ENCODE results near the gene NUP98. TPM values are rescaled to one million over a fixed set of nuclear protein-coding genes. Genes with fewer than 3 reads are reported as not detected.

The NUP98 gene
- polyA plus RNA-seq, 1 of the 3 experiments (the other 2 are of a cell fraction), result 56.4 TPM

DNA sequence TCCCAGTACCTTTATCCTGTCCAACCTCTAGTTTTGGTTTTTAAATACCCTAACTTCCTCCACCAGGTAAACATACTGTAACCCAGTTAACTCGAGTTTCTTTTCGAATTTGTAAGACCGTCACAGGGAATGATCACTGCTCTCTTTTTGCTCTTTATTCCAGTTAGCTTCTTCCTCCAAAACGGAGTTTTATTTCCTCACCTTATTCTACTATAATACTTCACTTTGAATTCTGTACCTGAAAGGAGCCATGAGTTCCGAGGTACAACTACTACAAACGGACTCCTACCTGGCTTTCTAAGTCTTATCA is 1.4 kb downstream of the NUP98 start:
- Histone ChIP-seq H3K36me3 (replicated peaks in 1 of 2; ENCODE audit: control insufficient read depth in 1 of 2, insufficient read depth in 2 of 2, low read length in 1 of 2) (peaks cover 0 to 24% of the 10 kb centered on the region in 2 experiments), H4K20me1 (ENCODE audit: insufficient read depth) (peaks cover 36% of the 10 kb centered on the region), H3K79me2 (ENCODE audit: insufficient read depth) (peaks cover 72% of the 10 kb centered on the region), H3K9ac (peak overlapping the region; percentile 95), H3K9me3 (no peaks in the 10 kb centered on the region), H3K4me2 (peak overlapping the region; percentile 85), H3K27me3 (ENCODE audit: insufficient read depth) (no peaks in the 10 kb centered on the region), H3K27ac (ENCODE audit: low read depth in 2 of 2, low read length in 1 of 2) (no peak overlapping the region), H3K4me3 (ENCODE audit: low read depth in 2 of 2, low read length in 1 of 2) (peak overlapping the region; percentile 73 to 81), H3K9me2 (no peaks in the 10 kb centered on the region), H2AFZ (ENCODE audit: low read depth) (no peak overlapping the region), H3F3A (replicated peaks; ENCODE audit: insufficient read depth) (peaks cover 4% of the 10 kb centered on the region), H3K4me1 (ENCODE audit: control insufficient read depth in 1 of 2, insufficient read depth in 2 of 2, low read depth in 1 of 2, low read length in 1 of 2) (peaks cover 0 to 5% of the 10 kb centered on the region in 2 experiments; a peak in 2 of 4 replicates)
- TF ChIP-seq MEF2A (IDR thresholded peaks at IDR 0.05; ENCODE audit: borderline replicate concordance, low read depth), result no peak
- TF ChIP-seq TEAD4 (IDR thresholded peaks at IDR 0.05; ENCODE audit: borderline replicate concordance, insufficient read depth), result no peak
- no peak for TF ChIP-seq RFX5 (IDR thresholded peaks at IDR 0.05; ENCODE audit: low read length)
- TF ChIP-seq, protein P1, sequence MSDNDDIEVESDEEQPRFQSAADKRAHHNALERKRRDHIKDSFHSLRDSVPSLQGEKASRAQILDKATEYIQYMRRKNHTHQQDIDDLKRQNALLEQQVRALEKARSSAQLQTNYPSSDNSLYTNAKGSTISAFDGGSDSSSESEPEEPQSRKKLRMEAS (IDR thresholded peaks at IDR 0.05; ENCODE audit: low read depth), result no peak
- TF ChIP-seq TAF1 (IDR thresholded peaks at IDR 0.05; ENCODE audit: borderline replicate concordance, low read depth, low read length), result no peak
- TF ChIP-seq, protein P2, sequence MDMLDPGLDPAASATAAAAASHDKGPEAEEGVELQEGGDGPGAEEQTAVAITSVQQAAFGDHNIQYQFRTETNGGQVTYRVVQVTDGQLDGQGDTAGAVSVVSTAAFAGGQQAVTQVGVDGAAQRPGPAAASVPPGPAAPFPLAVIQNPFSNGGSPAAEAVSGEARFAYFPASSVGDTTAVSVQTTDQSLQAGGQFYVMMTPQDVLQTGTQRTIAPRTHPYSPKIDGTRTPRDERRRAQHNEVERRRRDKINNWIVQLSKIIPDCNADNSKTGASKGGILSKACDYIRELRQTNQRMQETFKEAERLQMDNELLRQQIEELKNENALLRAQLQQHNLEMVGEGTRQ (IDR thresholded peaks at IDR 0.05; ENCODE audit: borderline replicate concordance, low read depth, low read length), result no peak
- TF ChIP-seq, protein P3, sequence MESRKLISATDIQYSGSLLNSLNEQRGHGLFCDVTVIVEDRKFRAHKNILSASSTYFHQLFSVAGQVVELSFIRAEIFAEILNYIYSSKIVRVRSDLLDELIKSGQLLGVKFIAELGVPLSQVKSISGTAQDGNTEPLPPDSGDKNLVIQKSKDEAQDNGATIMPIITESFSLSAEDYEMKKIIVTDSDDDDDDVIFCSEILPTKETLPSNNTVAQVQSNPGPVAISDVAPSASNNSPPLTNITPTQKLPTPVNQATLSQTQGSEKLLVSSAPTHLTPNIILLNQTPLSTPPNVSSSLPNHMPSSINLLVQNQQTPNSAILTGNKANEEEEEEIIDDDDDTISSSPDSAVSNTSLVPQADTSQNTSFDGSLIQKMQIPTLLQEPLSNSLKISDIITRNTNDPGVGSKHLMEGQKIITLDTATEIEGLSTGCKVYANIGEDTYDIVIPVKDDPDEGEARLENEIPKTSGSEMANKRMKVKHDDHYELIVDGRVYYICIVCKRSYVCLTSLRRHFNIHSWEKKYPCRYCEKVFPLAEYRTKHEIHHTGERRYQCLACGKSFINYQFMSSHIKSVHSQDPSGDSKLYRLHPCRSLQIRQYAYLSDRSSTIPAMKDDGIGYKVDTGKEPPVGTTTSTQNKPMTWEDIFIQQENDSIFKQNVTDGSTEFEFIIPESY (IDR thresholded peaks at IDR 0.05; ENCODE audit: borderline replicate concordance, low read depth), result no peak
- TF ChIP-seq, protein P4, sequence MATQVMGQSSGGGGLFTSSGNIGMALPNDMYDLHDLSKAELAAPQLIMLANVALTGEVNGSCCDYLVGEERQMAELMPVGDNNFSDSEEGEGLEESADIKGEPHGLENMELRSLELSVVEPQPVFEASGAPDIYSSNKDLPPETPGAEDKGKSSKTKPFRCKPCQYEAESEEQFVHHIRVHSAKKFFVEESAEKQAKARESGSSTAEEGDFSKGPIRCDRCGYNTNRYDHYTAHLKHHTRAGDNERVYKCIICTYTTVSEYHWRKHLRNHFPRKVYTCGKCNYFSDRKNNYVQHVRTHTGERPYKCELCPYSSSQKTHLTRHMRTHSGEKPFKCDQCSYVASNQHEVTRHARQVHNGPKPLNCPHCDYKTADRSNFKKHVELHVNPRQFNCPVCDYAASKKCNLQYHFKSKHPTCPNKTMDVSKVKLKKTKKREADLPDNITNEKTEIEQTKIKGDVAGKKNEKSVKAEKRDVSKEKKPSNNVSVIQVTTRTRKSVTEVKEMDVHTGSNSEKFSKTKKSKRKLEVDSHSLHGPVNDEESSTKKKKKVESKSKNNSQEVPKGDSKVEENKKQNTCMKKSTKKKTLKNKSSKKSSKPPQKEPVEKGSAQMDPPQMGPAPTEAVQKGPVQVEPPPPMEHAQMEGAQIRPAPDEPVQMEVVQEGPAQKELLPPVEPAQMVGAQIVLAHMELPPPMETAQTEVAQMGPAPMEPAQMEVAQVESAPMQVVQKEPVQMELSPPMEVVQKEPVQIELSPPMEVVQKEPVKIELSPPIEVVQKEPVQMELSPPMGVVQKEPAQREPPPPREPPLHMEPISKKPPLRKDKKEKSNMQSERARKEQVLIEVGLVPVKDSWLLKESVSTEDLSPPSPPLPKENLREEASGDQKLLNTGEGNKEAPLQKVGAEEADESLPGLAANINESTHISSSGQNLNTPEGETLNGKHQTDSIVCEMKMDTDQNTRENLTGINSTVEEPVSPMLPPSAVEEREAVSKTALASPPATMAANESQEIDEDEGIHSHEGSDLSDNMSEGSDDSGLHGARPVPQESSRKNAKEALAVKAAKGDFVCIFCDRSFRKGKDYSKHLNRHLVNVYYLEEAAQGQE (IDR thresholded peaks at IDR 0.05; ENCODE audit: low read depth, low read length), result no peak
- no peak for TF ChIP-seq MXI1 (IDR thresholded peaks at IDR 0.05; ENCODE audit: low read depth, low read length)
- TF ChIP-seq RAD21 (IDR thresholded peaks at IDR 0.05; ENCODE audit: low read length), result no peak
- TF ChIP-seq FOSL2 (IDR thresholded peaks at IDR 0.05; ENCODE audit: borderline replicate concordance, low read depth), result no peak
- no peak for TF ChIP-seq CHD2 (IDR thresholded peaks at IDR 0.05; ENCODE audit: low read length, partially characterized antibody)
- no peak for DNase-seq
- POLR2A ChIA-PET, result no interaction called here
- CTCF ChIA-PET, result interaction anchor here (0.7 to 1.3 kb wide), 5 partner anchors 11 to 454 kb away, joined by 3 to 5 read pairs (median 3); partner anchors contain the start of gene PGAP2
- 29% methylated on average over 6 of the region's 6 CpGs for WGBS (ENCODE audit: low lambda C conversion rate)

Measured in SK-N-SH (cell line).